Keratinocyte (primary cell): ENCODE measurements around the gene TNS3. TPM values are rescaled to one million over a fixed set of nuclear protein-coding genes. Genes with fewer than 3 reads are reported as not detected.

Experiments used
- DNase-seq: peaks from one replicate; pipeline ENCODE4 v3.0.0-alpha.2; 2011; ENCODE audit warnings: low read depth, missing footprints, low spot score
- FAIRE-seq: peaks from 2 replicates; lab custom pipeline; 2011; peaks lifted over from hg19 to GRCh38; lab: Jason Lieb, UNC
- H2AFZ ChIP-seq: 2 replicates; pipeline ENCODE4 v1.6.0; 2012; ENCODE audit warnings: low read length, control low read depth, inconsistent platforms; ENCODE audit not compliant: control insufficient read depth
- H3K27ac ChIP-seq: 2 replicates; pipeline ENCODE4 v1.5.1; 2011; ENCODE audit warnings: low read length; ENCODE audit not compliant: control insufficient read depth, insufficient read depth
- H3K27me3 ChIP-seq: 3 replicates; pipeline ENCODE4 v1.6.0; 2011; ENCODE audit warnings: low read length; ENCODE audit not compliant: control insufficient read depth, insufficient read depth; ENCODE audit errors: extremely low read depth
- H3K36me3 ChIP-seq, 2 experiments: 2 replicates in 1 of 2; 3 replicates in 1 of 2; pipeline ENCODE4 v1.5.1; 2011; ENCODE audit warnings: low read length in 2 of 2, mild to moderate bottlenecking in 1 of 2; ENCODE audit not compliant: control insufficient read depth in 2 of 2, insufficient read depth in 2 of 2; ENCODE audit errors: extremely low read depth in 1 of 2
- H3K4me1 ChIP-seq: 3 replicates; pipeline ENCODE4 v1.5.1; 2011; ENCODE audit warnings: low read length; ENCODE audit not compliant: control insufficient read depth, insufficient read depth; ENCODE audit errors: extremely low read depth
- H3K4me2 ChIP-seq: 3 replicates; pipeline ENCODE4 v1.6.0; 2011; ENCODE audit warnings: low read depth, low read length; ENCODE audit not compliant: control insufficient read depth, insufficient read depth; ENCODE audit errors: extremely low read depth
- H3K4me3 ChIP-seq, 3 experiments: fragments of 200-600 bp in 1 of 3; sonication (generic) in 1 of 3; 2 replicates in 2 of 3; 3 replicates in 1 of 3; pipeline ENCODE4 v1.5.1; 2011 to 2016; ENCODE audit warnings: low read length in 3 of 3, mild to moderate bottlenecking in 3 of 3, control low read depth in 2 of 3, inconsistent platforms in 1 of 3, low read depth in 1 of 3, mixed read lengths in 1 of 3, mixed run types in 1 of 3, moderate library complexity in 1 of 3; ENCODE audit not compliant: control insufficient read depth in 2 of 3, insufficient read depth in 2 of 3; ENCODE audit errors: extremely low read depth in 1 of 3
- H3K79me2 ChIP-seq: 2 replicates; pipeline ENCODE4 v1.6.0; 2012; ENCODE audit warnings: low read length; ENCODE audit not compliant: control insufficient read depth, insufficient read depth
- H3K9ac ChIP-seq: 3 replicates; pipeline ENCODE4 v1.6.0; 2011; ENCODE audit warnings: low read length; ENCODE audit not compliant: control insufficient read depth, insufficient read depth; ENCODE audit errors: extremely low read depth
- H3K9me1 ChIP-seq: 3 replicates; pipeline ENCODE4 v1.6.0; 2011; ENCODE audit warnings: low read length; ENCODE audit not compliant: control insufficient read depth, insufficient read depth; ENCODE audit errors: extremely low read depth
- H3K9me3 ChIP-seq: 2 replicates; pipeline ENCODE4 v1.5.1; 2012; ENCODE audit warnings: low read depth, low read length; ENCODE audit not compliant: control insufficient read depth
- H4K20me1 ChIP-seq: 3 replicates; pipeline ENCODE4 v1.6.0; 2011; ENCODE audit warnings: low read length; ENCODE audit not compliant: control insufficient read depth, insufficient read depth; ENCODE audit errors: extremely low read depth
- EZH2 ChIP-seq: IDR thresholded peaks from one replicate; pipeline ENCODE4 v1.6.1; 2012; ENCODE audit warnings: inconsistent platforms, mild to moderate bottlenecking, low read length, moderate library complexity
- dilution Hi-C: fragments of 300-500 bp; cut with MboI; formaldehyde crosslinking; loops from one replicate; pipeline ENCODE4 v1.7.0; 2020; ENCODE audit warnings: low sequenced_read_pairs; ENCODE audit not compliant: extremely low pct_ligation_motif_present
- polyA plus RNA-seq, 5 experiments: library from polyadenylated mRNA; depleted of rRNA in 3 of 5; stranded (reverse) in 3 of 5; stranded (forward) in 1 of 5; unstranded in 1 of 5; fragments of >200 nt; gene quantifications; 1 replicate in 1 of 5; 2 replicates in 3 of 5; 3 replicates in 1 of 5; pipeline versions ENCODE4 v1.2.1 to v1.2.3, GENCODE V29; 2011 to 2012; ENCODE audit warnings: missing spikeins in 2 of 5, low read depth in 1 of 5, low replicate concordance in 1 of 5
- TF ChIP-seq, protein P1 (sequence below), 3 experiments: IDR thresholded peaks in 1 of 3; conservative IDR thresholded peaks in 1 of 3; optimal IDR thresholded peaks in 1 of 3; 2 replicates in 2 of 3; 3 replicates in 1 of 3; pipeline versions ENCODE3 to v1.5.1; 2011; ENCODE audit warnings: low read length in 3 of 3, mild to moderate bottlenecking in 3 of 3, moderate library complexity in 2 of 3, control low read depth in 1 of 3, inconsistent platforms in 1 of 3; ENCODE audit not compliant: insufficient read depth in 2 of 3; ENCODE audit errors: extremely low read depth in 1 of 3

TNS3 gene
- polyA plus RNA-seq, 1 donor (not counting 4 experiments of a cell fraction or from before 2014, with no cell fraction given) = 3.9 TPM

DNA sequence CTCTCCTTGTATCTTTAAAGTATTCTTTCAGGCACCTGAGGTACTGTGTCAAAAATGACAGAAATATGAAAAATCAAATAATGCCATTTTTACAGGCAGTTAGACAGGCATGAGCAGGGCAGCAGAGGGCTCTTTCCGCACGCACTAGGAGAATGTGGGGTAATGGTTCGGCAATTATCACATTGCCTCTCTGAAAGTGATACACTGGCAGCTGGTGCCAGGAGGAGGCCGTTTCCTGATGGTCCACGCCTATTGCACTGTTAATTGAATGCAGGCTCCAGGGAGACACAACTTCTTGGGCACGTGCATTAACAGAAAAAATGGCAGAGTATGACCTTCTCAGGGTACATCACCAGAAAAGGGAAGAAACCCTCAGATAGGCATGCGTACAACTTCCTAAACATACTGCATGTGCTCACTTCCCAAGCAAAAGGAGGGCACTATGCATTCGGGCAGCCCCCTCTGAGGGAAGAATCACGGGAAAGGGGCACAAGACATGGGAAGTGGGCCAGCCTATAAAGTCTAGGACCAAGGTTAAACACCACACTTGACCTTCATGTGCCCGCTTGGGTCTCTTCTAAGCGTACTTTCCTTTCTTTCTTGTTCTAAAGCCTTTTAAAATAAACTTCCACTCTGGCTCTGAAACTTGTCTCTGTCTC lies 161.7 kb downstream of the TNS3 start:
- H3K4me3 ChIP-seq = no peak overlapping the region
- no peak overlapping the region for H3K9ac ChIP-seq
- dilution Hi-C loops = no loop called here
- no peaks in the 10 kb centered on the region for H3K27me3 ChIP-seq
- DNase-seq (no peak), FAIRE-seq (no peak)
- TF ChIP-seq, protein P1, sequence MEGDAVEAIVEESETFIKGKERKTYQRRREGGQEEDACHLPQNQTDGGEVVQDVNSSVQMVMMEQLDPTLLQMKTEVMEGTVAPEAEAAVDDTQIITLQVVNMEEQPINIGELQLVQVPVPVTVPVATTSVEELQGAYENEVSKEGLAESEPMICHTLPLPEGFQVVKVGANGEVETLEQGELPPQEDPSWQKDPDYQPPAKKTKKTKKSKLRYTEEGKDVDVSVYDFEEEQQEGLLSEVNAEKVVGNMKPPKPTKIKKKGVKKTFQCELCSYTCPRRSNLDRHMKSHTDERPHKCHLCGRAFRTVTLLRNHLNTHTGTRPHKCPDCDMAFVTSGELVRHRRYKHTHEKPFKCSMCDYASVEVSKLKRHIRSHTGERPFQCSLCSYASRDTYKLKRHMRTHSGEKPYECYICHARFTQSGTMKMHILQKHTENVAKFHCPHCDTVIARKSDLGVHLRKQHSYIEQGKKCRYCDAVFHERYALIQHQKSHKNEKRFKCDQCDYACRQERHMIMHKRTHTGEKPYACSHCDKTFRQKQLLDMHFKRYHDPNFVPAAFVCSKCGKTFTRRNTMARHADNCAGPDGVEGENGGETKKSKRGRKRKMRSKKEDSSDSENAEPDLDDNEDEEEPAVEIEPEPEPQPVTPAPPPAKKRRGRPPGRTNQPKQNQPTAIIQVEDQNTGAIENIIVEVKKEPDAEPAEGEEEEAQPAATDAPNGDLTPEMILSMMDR (optimal IDR thresholded peaks at IDR 0.05 in 1 of 3, IDR thresholded peaks at IDR 0.05 in 1 of 3, conservative IDR thresholded peaks at IDR 0.05 in 1 of 3; ENCODE audit: extremely low read depth in 1 of 3, insufficient read depth in 2 of 3, low read length in 3 of 3) = no peak
- no peak for TF ChIP-seq EZH2
- H3K27ac ChIP-seq = no peak overlapping the region
- no peaks in the 10 kb centered on the region for H3K9me1 ChIP-seq
- peaks cover 2% of the 10 kb centered on the region for H3K4me1 ChIP-seq
- no peak overlapping the region for H2AFZ ChIP-seq
- no peaks in the 10 kb centered on the region for H3K79me2 ChIP-seq
- H4K20me1 ChIP-seq = no peaks in the 10 kb centered on the region
- H3K4me2 ChIP-seq = no peak overlapping the region
- no peaks in the 10 kb centered on the region for H3K36me3 ChIP-seq
- peaks cover 2% of the 10 kb centered on the region for H3K9me3 ChIP-seq

DNA sequence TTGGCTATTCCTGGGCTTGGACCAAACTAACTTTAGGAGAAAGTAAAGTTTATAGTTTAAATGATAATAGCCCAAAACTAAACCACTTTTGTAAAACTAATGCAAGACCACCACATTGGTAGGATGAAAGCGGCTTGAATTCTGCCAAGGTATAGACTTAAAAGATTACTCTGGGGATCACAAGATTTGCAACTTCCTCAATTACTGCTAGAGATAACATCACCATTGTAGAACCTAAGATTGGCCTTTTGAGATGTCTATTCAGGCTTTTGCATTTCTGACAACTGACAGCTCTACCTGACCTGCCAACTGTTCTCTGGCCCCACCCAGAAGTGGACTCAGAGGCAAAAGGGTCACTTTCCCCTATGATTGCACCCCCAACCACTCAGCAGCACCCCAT lies 162.4 kb downstream of the TNS3 start:
- dilution Hi-C loops = no loop called here
- no peak for FAIRE-seq
- TF ChIP-seq, protein P1 (optimal IDR thresholded peaks at IDR 0.05 in 1 of 3, IDR thresholded peaks at IDR 0.05 in 1 of 3, conservative IDR thresholded peaks at IDR 0.05 in 1 of 3; ENCODE audit: extremely low read depth in 1 of 3, insufficient read depth in 2 of 3, low read length in 3 of 3) = no peak
- TF ChIP-seq EZH2 = no peak

More for the DNA sequence above, 162.4 kb downstream of the TNS3 start:
- Histone ChIP-seq H3K27ac (no peak overlapping the region), H3K9me1 (no peaks in the 10 kb centered on the region), H3K27me3 (no peaks in the 10 kb centered on the region), H3K4me1 (peaks cover 2% of the 10 kb centered on the region), H3K4me3 (no peak overlapping the region), H3K9ac (no peak overlapping the region), H2AFZ (no peak overlapping the region), H3K36me3 (no peaks in the 10 kb centered on the region), H4K20me1 (no peaks in the 10 kb centered on the region), H3K79me2 (no peaks in the 10 kb centered on the region), H3K4me2 (no peak overlapping the region), H3K9me3 (peaks cover 2% of the 10 kb centered on the region)
- DNase-seq = no peak
